Measurements from ENCODE around the gene DCAF8L2.

DNA sequence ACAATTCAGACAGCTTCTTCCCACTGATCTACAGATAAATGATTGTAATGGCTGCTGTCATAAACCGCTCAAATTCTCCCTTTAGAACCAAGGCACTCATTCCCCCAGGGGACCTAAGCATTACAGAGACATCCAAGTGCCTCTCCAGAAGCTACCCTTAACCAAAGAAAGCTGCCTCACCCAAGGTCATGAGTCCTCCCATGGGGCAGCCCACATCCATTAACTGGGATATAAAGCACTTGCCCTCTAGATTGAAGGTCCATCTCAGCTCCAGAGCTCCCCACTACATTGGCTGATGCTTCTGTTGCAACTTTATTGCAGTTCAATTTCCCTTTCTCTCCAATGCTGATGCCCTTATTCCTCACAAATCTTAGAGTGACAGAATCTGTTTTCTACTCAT, 40.5 kb upstream of the DCAF8L2 start:
- TF ChIP-seq, protein P1, sequence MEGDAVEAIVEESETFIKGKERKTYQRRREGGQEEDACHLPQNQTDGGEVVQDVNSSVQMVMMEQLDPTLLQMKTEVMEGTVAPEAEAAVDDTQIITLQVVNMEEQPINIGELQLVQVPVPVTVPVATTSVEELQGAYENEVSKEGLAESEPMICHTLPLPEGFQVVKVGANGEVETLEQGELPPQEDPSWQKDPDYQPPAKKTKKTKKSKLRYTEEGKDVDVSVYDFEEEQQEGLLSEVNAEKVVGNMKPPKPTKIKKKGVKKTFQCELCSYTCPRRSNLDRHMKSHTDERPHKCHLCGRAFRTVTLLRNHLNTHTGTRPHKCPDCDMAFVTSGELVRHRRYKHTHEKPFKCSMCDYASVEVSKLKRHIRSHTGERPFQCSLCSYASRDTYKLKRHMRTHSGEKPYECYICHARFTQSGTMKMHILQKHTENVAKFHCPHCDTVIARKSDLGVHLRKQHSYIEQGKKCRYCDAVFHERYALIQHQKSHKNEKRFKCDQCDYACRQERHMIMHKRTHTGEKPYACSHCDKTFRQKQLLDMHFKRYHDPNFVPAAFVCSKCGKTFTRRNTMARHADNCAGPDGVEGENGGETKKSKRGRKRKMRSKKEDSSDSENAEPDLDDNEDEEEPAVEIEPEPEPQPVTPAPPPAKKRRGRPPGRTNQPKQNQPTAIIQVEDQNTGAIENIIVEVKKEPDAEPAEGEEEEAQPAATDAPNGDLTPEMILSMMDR (IDR thresholded peaks at IDR 0.05; ENCODE audit: insufficient read depth, low read depth, low read length): no peak
- no peak for TF ChIP-seq EZH2 (IDR thresholded peaks at IDR 0.05; ENCODE audit: insufficient read depth, low read length)
